Small intestine (tissue), 7 donors: ENCODE measurements around the gene PIEZO1. TPM values are rescaled to one million over a fixed set of nuclear protein-coding genes. Genes with fewer than 3 reads are reported as not detected.
A peak's percentile ranks its signal among the peaks of the same experiment; 100 is the strongest.

Source experiments
- DNase-seq, 2 donors: peaks; one replicate each; pipeline versions ENCODE4 v3.0.0 to v3.0.0-alpha.2; 2013
- FAIRE-seq: peaks from 2 replicates; lab custom pipeline; 2012; peaks lifted over from hg19 to GRCh38; lab: Jason Lieb, UNC
- H3K27ac ChIP-seq, 3 donors: one replicate each; pipeline ENCODE4 v1.5.1; 2013; ENCODE audit warnings: low read length in 2 of 3, mild to moderate bottlenecking in 2 of 3, control low read depth in 1 of 3, inconsistent platforms in 1 of 3, low read depth in 1 of 3, moderate library complexity in 1 of 3
- H3K27me3 ChIP-seq, 3 donors: one replicate each; pipeline ENCODE4 v1.6.1; 2013; ENCODE audit warnings: low read length in 3 of 3, inconsistent platforms in 1 of 3; ENCODE audit not compliant: control insufficient read depth in 3 of 3, insufficient read depth in 3 of 3
- H3K36me3 ChIP-seq, 3 donors: one replicate each; pipeline ENCODE4 v1.6.1; 2013; ENCODE audit warnings: low read length in 3 of 3, inconsistent platforms in 1 of 3, low read depth in 1 of 3, mild to moderate bottlenecking in 1 of 3, moderate library complexity in 1 of 3; ENCODE audit not compliant: control insufficient read depth in 3 of 3, insufficient read depth in 2 of 3
- H3K4me1 ChIP-seq, 3 donors: one replicate each; pipeline ENCODE4 v1.6.1; 2013; ENCODE audit warnings: low read length in 2 of 3, inconsistent platforms in 1 of 3, low read depth in 1 of 3, mild to moderate bottlenecking in 1 of 3, moderate library complexity in 1 of 3; ENCODE audit not compliant: control insufficient read depth in 3 of 3, insufficient read depth in 2 of 3
- H3K4me3 ChIP-seq, 3 donors: one replicate each; pipeline ENCODE4 v1.5.1; 2013; ENCODE audit warnings: low read length in 3 of 3, control low read depth in 1 of 3, inconsistent platforms in 1 of 3, low read depth in 1 of 3, mild to moderate bottlenecking in 1 of 3, moderate library complexity in 1 of 3
- H3K9me3 ChIP-seq, 2 donors: one replicate each; pipeline ENCODE4 v1.6.1; 2013; ENCODE audit warnings: low read depth in 1 of 2, low read length in 1 of 2; ENCODE audit not compliant: control insufficient read depth in 2 of 2, insufficient read depth in 1 of 2
- WGBS, 3 donors: extraction: QIAGEN DNeasy Blood & Tissue Kit; methylation state at CpG; one replicate each; pipeline ENCODE4 v1.1.7; 2013; 5-methylcytosine and 5-hydroxymethylcytosine counted together
- polyA plus RNA-seq, 4 donors: library from polyadenylated mRNA; stranded (reverse) in 3 of 4; unstranded in 1 of 4; fragments of 200-250 nt in 3 of 4; fragments of 120-200 nt in 1 of 4; gene quantifications; one replicate each; pipeline versions ENCODE4 v1.2.1 to v1.2.3, GENCODE V29; 2013
- donor health status: healthy with polysubstance abuse.
- donor health status: control.
- donor health status: control.
- donor health status: Bipolar disorder and iron deficiency.
- donor health status: healthy.

Gene PIEZO1
- polyA plus RNA-seq, 4 donors: 22.8 to 95.0 (median 57.7) TPM

DNA sequence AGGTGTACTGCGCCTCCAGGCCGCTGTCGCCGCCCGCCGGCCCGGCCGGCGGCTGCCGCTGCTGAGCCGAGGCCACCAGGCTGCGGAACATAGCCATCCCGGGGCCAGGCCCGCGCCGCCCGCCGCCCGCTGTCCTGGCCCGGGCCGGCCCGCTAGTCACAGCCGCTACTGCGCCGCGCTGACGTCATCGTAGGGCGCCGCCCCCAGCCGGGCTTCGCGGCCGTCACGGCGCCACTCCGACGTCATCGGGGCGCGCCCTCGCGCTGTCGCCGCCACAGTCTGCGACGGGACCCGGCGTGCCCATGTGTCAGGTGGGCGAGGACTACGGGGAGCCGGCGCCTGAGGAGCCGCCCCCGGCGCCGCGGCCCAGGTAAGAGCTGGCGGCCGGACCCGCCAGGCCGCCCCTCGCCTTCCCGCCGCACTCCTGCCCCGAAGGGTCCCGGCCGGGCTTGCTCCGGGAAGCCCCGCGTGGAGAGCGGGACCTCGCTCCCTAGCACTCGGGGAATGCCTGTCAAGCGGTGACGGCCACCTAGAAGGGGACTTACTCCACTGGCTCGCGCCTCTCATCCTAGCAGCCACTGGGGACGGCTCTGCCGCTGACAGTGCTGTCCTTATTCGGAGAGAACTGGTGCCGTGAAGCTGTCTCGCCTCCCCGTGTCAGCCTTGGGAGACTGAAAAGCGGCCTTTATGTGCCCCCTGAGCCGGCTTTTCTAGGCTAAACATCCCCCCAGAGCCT, 78.6 kb downstream of the PIEZO1 start, which contains the start of the genes CTU2 and RNF166:
Gene CTU2 (plus strand): TSS at position 275 of the 736 bp plus-strand sequence. CDS start 28 bp downstream, at position 303.
Gene RNF166 (minus strand): TSS at position 180 of the 736 bp plus-strand sequence. CDS start 83 bp downstream, at position 97.
- WGBS, 3 donors: 0 to 1% (median 0%) methylated on average over 27 to 86 of the region's 86 CpGs
- H3K4me1 ChIP-seq: peaks cover 0 to 17% (median 0%) of the 10 kb centered on the region in 3 donors
- peak within 1 kb of the TSS in 2 of 3 donors; percentile 82 to 91 for H3K27ac ChIP-seq
- peak within 1 kb of the TSS; percentile 76 to 91 (median 77) for H3K4me3 ChIP-seq
- FAIRE-seq: no peak
- peak; percentile 78 to 97 for DNase-seq
- no peaks in the 10 kb centered on the region for H3K9me3 ChIP-seq
- peaks cover 0 to 37% (median 3%) of the 10 kb centered on the region in 3 donors for H3K36me3 ChIP-seq
- no peaks in the 10 kb centered on the region for H3K27me3 ChIP-seq

DNA sequence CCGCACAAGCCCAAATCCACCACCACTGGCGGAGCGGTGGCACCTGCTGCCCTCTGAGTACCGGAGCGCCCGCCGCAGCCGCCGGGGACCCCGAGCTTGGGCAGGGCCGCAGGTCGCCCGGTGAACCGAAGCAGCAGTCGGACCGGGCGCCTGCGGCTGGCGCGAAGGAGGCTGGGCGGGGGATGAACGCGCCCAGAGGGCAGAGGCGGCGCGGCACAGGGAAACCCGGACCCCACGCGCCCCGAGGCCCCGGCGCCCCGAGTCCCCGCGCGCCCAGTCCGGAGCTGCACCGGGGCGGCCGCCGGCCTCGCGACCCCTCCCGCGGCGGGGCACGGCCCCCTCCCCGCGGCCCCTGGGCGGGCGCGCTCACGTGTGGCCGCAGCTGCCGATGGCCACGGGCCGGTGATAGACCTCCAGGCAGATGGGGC, 79.2 kb downstream of the PIEZO1 start:
- peak overlapping the region; percentile 48 to 91 (median 76) for H3K4me3 ChIP-seq
- peak overlapping the region in 2 of 3 donors; percentile 82 to 91 for H3K27ac ChIP-seq
- H3K36me3 ChIP-seq: peaks cover 0 to 43% (median 3%) of the 10 kb centered on the region in 3 donors
- H3K9me3 ChIP-seq: no peaks in the 10 kb centered on the region
- no peaks in the 10 kb centered on the region for H3K27me3 ChIP-seq
- DNase-seq (no peak), FAIRE-seq (no peak)
- H3K4me1 ChIP-seq: peaks cover 0 to 17% (median 0%) of the 10 kb centered on the region in 3 donors
- WGBS, 3 donors: 0 to 1% (median 0%) methylated on average over 33 to 57 of the region's 57 CpGs

DNA sequence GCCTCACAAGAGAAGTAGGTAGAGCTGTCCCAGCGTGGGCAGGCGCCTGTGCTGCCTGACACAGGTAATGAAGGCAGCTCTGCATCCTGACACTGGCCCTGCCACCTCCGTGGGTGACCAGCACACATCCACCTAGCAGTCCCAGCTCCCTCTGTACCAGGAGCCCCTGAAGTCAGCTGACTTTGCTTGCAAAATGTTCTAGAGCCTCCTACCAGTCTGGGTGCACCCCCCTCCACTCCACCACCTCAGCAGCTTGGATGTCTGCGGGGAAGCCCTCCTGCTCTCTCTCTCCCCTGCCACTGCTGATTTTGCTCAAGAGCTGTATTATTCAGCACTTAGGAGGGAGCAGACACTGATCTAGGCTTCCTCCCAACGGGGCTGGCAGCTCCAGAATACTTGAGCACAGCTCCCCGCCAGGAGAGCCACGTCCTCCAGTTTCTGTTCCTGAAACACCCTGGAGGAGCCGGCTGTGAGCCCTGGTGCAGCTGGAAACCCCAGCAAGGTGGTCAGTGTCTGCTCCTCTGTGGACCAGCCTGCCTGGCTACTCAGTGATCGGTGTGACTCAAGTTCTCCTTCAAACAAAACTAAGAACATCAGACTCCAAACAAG, 79.8 kb downstream of the PIEZO1 start:
- DNase-seq (peak in 1 of 2 donors; percentile 28), FAIRE-seq (no peak)
- H3K27ac ChIP-seq: peak overlapping the region in 2 of 3 donors; percentile 49 to 91
- H3K9me3 ChIP-seq: no peaks in the 10 kb centered on the region
- WGBS, 3 donors: 19 to 26% (median 22%) methylated on average over 9 of the region's 9 CpGs
- H3K27me3 ChIP-seq: no peaks in the 10 kb centered on the region
- peaks cover 0 to 17% (median 0%) of the 10 kb centered on the region in 3 donors for H3K4me1 ChIP-seq
- H3K4me3 ChIP-seq: peak overlapping the region; percentile 48 to 91 (median 76)
- peaks cover 0 to 47% (median 3%) of the 10 kb centered on the region in 3 donors for H3K36me3 ChIP-seq

DNA sequence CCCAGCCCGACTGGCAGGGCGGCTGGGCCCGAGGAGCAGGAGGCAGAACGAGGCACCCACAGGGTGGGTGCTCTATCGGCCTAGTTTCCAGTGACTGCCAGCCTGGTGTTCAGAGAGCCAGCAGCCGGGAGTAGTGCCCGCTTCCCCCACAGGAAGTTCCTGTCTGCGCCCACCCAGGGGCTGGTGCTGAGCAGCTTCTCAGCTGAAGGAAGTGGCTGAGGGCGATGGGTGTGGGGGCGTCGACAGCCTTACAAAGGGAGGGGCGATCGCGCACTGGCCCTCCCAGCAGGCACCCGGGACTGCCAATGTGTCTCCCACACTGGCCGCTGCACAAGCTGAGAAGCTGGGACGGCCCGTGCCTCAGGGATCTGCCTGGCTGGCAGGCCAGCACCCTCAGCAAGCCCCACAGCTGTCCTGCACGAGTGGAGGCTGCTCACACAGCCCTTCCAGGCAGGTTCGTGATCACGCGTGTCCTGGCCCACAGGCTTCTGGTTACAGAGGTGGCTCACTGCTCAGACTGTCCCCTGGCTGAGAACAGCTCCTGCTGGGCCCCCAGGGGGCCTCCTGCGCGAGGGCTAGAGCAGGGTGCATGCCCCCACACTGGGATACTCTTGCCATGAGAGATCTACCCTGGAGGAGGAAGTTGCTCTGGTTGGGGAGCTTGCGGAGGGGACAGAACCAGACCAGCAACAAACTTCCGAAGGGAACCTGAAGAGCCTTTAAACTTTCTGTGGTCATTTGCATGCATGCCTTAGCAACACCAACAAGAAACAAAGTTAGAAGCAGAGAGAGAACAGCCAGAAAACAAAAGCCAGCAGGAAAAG, 81.3 kb downstream of the PIEZO1 start:
- H3K4me1 ChIP-seq: peaks cover 0 to 17% (median 0%) of the 10 kb centered on the region in 3 donors
- DNase-seq: peak in 1 of 2 donors; percentile 50
- no peak for FAIRE-seq
- WGBS, 3 donors: 62 to 77% (median 67%) methylated on average over 22 to 26 of the region's 26 CpGs
- H3K27ac ChIP-seq: peak overlapping the region in 2 of 3 donors; percentile 71 to 91
- H3K27me3 ChIP-seq: no peaks in the 10 kb centered on the region
- peaks cover 0 to 49% (median 0%) of the 10 kb centered on the region in 3 donors for H3K36me3 ChIP-seq
- H3K4me3 ChIP-seq: peak overlapping the region in 2 of 3 donors; percentile 9 to 42
- H3K9me3 ChIP-seq: no peaks in the 10 kb centered on the region

- FAIRE-seq (no peak), DNase-seq (no peak)
- Histone ChIP-seq H3K4me3 (peak overlapping the region in 1 of 3 donors; percentile 42), H3K4me1 (peaks cover 0 to 17% (median 0%) of the 10 kb centered on the region in 3 donors), H3K36me3 (peaks cover 0 to 54% (median 0%) of the 10 kb centered on the region in 3 donors), H3K27ac (peak overlapping the region in 2 of 3 donors; percentile 71 to 91), H3K9me3 (no peaks in the 10 kb centered on the region), H3K27me3 (no peaks in the 10 kb centered on the region)
- WGBS, 3 donors: 69 to 84% (median 77%) methylated on average over 29 to 31 of the region's 31 CpGs
These were observed 82.4 kb downstream of the PIEZO1 start for GRCh38 chr16:88702371-88703210.

- Histone ChIP-seq H3K27me3 (no peaks in the 10 kb centered on the region), H3K27ac (peak overlapping the region in 2 of 3 donors; percentile 81 to 91), H3K36me3 (peaks cover 4 to 61% (median 4%) of the 10 kb centered on the region in 3 donors), H3K4me3 (peak overlapping the region in 2 of 3 donors; percentile 26 to 42), H3K4me1 (peaks cover 0 to 10% (median 0%) of the 10 kb centered on the region in 3 donors), H3K9me3 (no peaks in the 10 kb centered on the region)
- DNase-seq (no peak), FAIRE-seq (no peak)
- WGBS, 3 donors: 59 to 86% (median 70%) methylated on average over 28 to 30 of the region's 30 CpGs
These were observed 83.2 kb downstream of the PIEZO1 start for GRCh38 chr16:88701581-88702370.
